HCT116 (cell line): ENCODE results near the gene CALML3. TPM values are rescaled to one million over a fixed set of nuclear protein-coding genes. Genes with fewer than 3 reads are reported as not detected.

ENCODE experiments used
- ATAC-seq: fragments of 200-7000 bp; cut with Tn5 transposase; 2 replicates; pipeline ENCODE4 v1.9.1; 2020; ENCODE audit warnings: mild to moderate bottlenecking, moderate library complexity
- BruUV-seq: library from RNA; stranded (reverse); fragments of 400-500 nt; replicated peaks from 2 replicates; lab custom pipeline; 2021; lab: Mats Ljungman, UMichigan
- CTCF ChIA-PET: fragments of 300-600 bp; sonication (Branson Sonifier 250); formaldehyde crosslinking; loops from one replicate; lab custom pipeline; 2021; ENCODE audit warnings: antibody characterized with exemption; lab: Charles Lee
- POLR2A ChIA-PET: fragments of 300-600, 350-600 bp; sonication (Branson Sonifier 250); formaldehyde crosslinking; loops from one replicate; lab custom pipeline; 2021; ENCODE audit warnings: antibody characterized with exemption; lab: Charles Lee
- RAD21 ChIA-PET, 2 experiments: fragments of 300-600 bp; sonication (Branson Sonifier 250); formaldehyde crosslinking; loops; one replicate each; lab custom pipeline; 2023; ENCODE audit warnings: low total read pairs in 2 of 2; ENCODE audit not compliant: uncharacterized antibody in 2 of 2, unreplicated experiment in 2 of 2, low non-redundant PET in 1 of 2; lab: Charles Lee
- DNase-seq: peaks from one replicate; pipeline ENCODE4 v3.0.0-alpha.2; 2010; ENCODE audit warnings: low read depth, low spot score
- H2AFZ ChIP-seq: fragments of 200-600 bp; shearing (Covaris generic), sonication (generic); 2 replicates; pipeline ENCODE4 v1.6.1; 2017; ENCODE audit warnings: low read depth, mixed run types, mixed read lengths, antibody characterized with exemption, low read length; ENCODE audit not compliant: poor library complexity, severe bottlenecking
- H3K27ac ChIP-seq: 2 replicates; pipeline ENCODE4 v1.5.1; 2012; ENCODE audit warnings: low read depth, low read length
- H3K27me3 ChIP-seq: fragments of 200-600 bp; sonication (generic); 2 replicates; pipeline ENCODE4 v1.6.1; 2016; ENCODE audit warnings: mixed run types, low read length, mixed read lengths; ENCODE audit not compliant: insufficient read depth
- H3K36me3 ChIP-seq, 2 experiments: fragments of 200-500 bp in 1 of 2; fragments of 200-600 bp in 1 of 2; sonication (Bioruptor generic) in 1 of 2; sonication (generic) in 1 of 2; 2 replicates each; pipeline versions ENCODE4 v1.5.1 to v1.6.1; 2014 to 2016; ENCODE audit warnings: low read length in 2 of 2, inconsistent platforms in 1 of 2, mixed read lengths in 1 of 2, mixed run types in 1 of 2; ENCODE audit not compliant: insufficient read depth in 2 of 2, control insufficient read depth in 1 of 2
- H3K4me1 ChIP-seq, 2 experiments: fragments of 200-600 bp in 1 of 2; sonication (generic) in 1 of 2; 2 replicates each; pipeline versions ENCODE4 v1.5.1 to v1.6.1; 2012 to 2017; ENCODE audit warnings: low read length in 2 of 2, inconsistent platforms in 1 of 2, mild to moderate bottlenecking in 1 of 2, mixed read lengths in 1 of 2, mixed run types in 1 of 2, moderate library complexity in 1 of 2; ENCODE audit not compliant: insufficient read depth in 2 of 2, control insufficient read depth in 1 of 2
- H3K4me2 ChIP-seq: fragments of 200-600 bp; sonication (generic); 2 replicates; pipeline ENCODE4 v1.6.1; 2017; ENCODE audit warnings: mixed run types, low read length, mixed read lengths
- H3K4me3 ChIP-seq, 2 experiments: fragments of 200-600 bp in 1 of 2; sonication (generic) in 1 of 2; replicated peaks in 1 of 2; 2 replicates each; pipeline ENCODE4 v1.5.1; 2011 to 2016; ENCODE audit warnings: low read length in 2 of 2, control low read depth in 1 of 2, low read depth in 1 of 2, mild to moderate bottlenecking in 1 of 2, mixed read lengths in 1 of 2, mixed run types in 1 of 2
- H3K79me2 ChIP-seq: fragments of 200-600 bp; sonication (generic); 2 replicates; pipeline ENCODE4 v1.6.1; 2017; ENCODE audit warnings: mild to moderate bottlenecking, mixed run types, low read length, moderate library complexity, mixed read lengths; ENCODE audit not compliant: insufficient read depth
- H3K9ac ChIP-seq: fragments of 200-600 bp; sonication (generic); 2 replicates; pipeline ENCODE4 v1.6.1; 2016; ENCODE audit warnings: low read length, mixed read lengths
- H3K9me2 ChIP-seq: fragments of 200-600 bp; sonication (generic), shearing (Covaris generic); 2 replicates; pipeline ENCODE4 v1.6.1; 2017; ENCODE audit warnings: mixed run types, mild to moderate bottlenecking, moderate library complexity; ENCODE audit not compliant: insufficient read depth
- H3K9me3 ChIP-seq, 2 experiments: fragments of 200-500 bp in 1 of 2; fragments of 200-600 bp in 1 of 2; sonication (Bioruptor generic) in 1 of 2; sonication (generic) in 1 of 2; 2 replicates each; pipeline ENCODE4 v1.6.1; 2014 to 2017; ENCODE audit warnings: low read length in 2 of 2, mixed read lengths in 2 of 2, inconsistent platforms in 1 of 2, low read depth in 1 of 2, mild to moderate bottlenecking in 1 of 2, mixed run types in 1 of 2, moderate library complexity in 1 of 2; ENCODE audit not compliant: control insufficient read depth in 1 of 2, insufficient read depth in 1 of 2
- H4K20me1 ChIP-seq: fragments of 200-600 bp; sonication (generic), shearing (Covaris generic); 2 replicates; pipeline ENCODE4 v1.6.1; 2017; ENCODE audit warnings: mixed run types, mild to moderate bottlenecking, moderate library complexity; ENCODE audit not compliant: insufficient read depth
- CEBPB ChIP-seq: IDR thresholded peaks from 2 replicates; pipeline ENCODE4 v1.6.1; 2012; ENCODE audit warnings: low read depth
- CTCF ChIP-seq, 3 experiments: fragments of 200-600 bp in 1 of 3; sonication (generic) in 1 of 3; IDR thresholded peaks in 2 of 3; conservative IDR thresholded peaks in 1 of 3; 2 replicates each; pipeline ENCODE4 v1.5.1; 2012 to 2017; ENCODE audit warnings: low read depth in 2 of 3, low read length in 2 of 3, antibody characterized with exemption in 1 of 3, borderline replicate concordance in 1 of 3, control low read depth in 1 of 3, mild to moderate bottlenecking in 1 of 3, mixed read lengths in 1 of 3, mixed run types in 1 of 3, moderate library complexity in 1 of 3; ENCODE audit not compliant: insufficient read depth in 1 of 3
- EZH2 ChIP-seq: fragments of 200-600 bp; sonication (generic); IDR thresholded peaks from 2 replicates; pipeline ENCODE4 v1.6.1; 2017; ENCODE audit warnings: antibody characterized with exemption, mixed run types
- JUND ChIP-seq: IDR thresholded peaks from 2 replicates; pipeline ENCODE4 v1.6.1; 2012
- POLR2A ChIP-seq: IDR thresholded peaks from 2 replicates; pipeline ENCODE4 v1.7.0; 2011; ENCODE audit warnings: borderline replicate concordance; ENCODE audit not compliant: insufficient read depth, insufficient read length; ENCODE audit errors: extremely low read depth
- POLR2AphosphoS5 ChIP-seq: IDR thresholded peaks from 2 replicates; pipeline ENCODE4 v1.6.1; 2011; ENCODE audit warnings: mild to moderate bottlenecking, low read depth, low read length, moderate library complexity
- REST ChIP-seq: IDR thresholded peaks from 2 replicates; pipeline ENCODE4 v1.6.1; 2012; ENCODE audit warnings: low read depth
- SIN3A ChIP-seq: IDR thresholded peaks from 2 replicates; pipeline ENCODE4 v1.6.1; 2012; ENCODE audit warnings: low read depth
- SP1 ChIP-seq: IDR thresholded peaks from 2 replicates; pipeline ENCODE4 v1.6.1; 2012; ENCODE audit warnings: low read depth
- TCF7L2 ChIP-seq: IDR thresholded peaks from 2 replicates; pipeline ENCODE4 v1.7.0; 2011; ENCODE audit warnings: borderline replicate concordance, inconsistent platforms; ENCODE audit not compliant: insufficient read depth, insufficient read length; ENCODE audit errors: extremely low read depth
- ZNF274 ChIP-seq: fragments of 200-500 bp; sonication (Bioruptor generic); IDR thresholded peaks from 2 replicates; pipeline ENCODE4 v1.6.1; 2014; ENCODE audit warnings: mild to moderate bottlenecking, low read depth, low read length, inconsistent platforms
- intact Hi-C: fragments of 100-400 bp; cut with micrococcal nuclease; formaldehyde crosslinking; loops from 2 replicates; pipeline ENCODE4 v1.10.0; 2022
- total RNA-seq: library from RNA; stranded (reverse); gene quantifications from one replicate; pipeline ENCODE4 v1.2.1, GENCODE V29; 2021; ENCODE audit not compliant: unreplicated experiment
- TF ChIP-seq, protein P1 (sequence below): IDR thresholded peaks from 2 replicates; pipeline ENCODE4 v1.6.1; 2011; ENCODE audit warnings: mild to moderate bottlenecking, low read length, moderate library complexity; ENCODE audit not compliant: insufficient replicate concordance; ENCODE audit errors: extremely low read depth

The CALML3 gene
- total RNA-seq, 1 experiment from 2014 or later = not detected

DNA sequence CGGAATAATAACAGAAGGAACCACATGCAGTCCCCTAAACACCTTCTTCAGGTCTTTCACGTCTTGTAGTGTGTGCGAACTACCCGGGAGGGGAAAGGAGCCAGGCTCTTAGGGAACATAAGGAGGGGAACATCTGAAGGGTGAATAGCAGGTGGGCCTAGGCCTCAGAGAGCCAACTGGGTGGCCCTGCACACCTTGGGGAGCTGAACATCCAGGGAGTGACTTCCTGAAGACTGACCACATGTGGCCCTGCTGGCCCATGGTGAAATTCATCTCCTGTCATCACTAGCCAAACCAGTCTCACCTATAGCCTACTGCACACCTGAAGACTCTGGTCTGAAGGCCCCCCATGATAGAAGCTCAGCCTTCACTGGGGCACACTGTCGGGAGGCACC is 5.6 kb downstream of the CALML3 start:
- Histone ChIP-seq H3K27ac (no peak overlapping the region), H3K79me2 (no peaks in the 10 kb centered on the region), H2AFZ (no peak overlapping the region), H3K4me2 (no peak overlapping the region), H3K4me3 (no peak overlapping the region), H3K27me3 (no peaks in the 10 kb centered on the region), H3K36me3 (no peaks in the 10 kb centered on the region), H4K20me1 (no peaks in the 10 kb centered on the region), H3K9me2 (no peaks in the 10 kb centered on the region), H3K9ac (no peak overlapping the region), H3K4me1 (no peaks in the 10 kb centered on the region), H3K9me3 (no peaks in the 10 kb centered on the region)
- TF ChIP-seq POLR2A (no peak), REST (no peak), TCF7L2 (no peak), SP1 (no peak), CEBPB (no peak), EZH2 (no peak), ZNF274 (no peak), SIN3A (no peak), JUND (no peak), CTCF (IDR thresholded peaks at IDR 0.05 in 2 of 3, conservative IDR thresholded peaks at IDR 0.05 in 1 of 3; ENCODE audit: borderline replicate concordance in 1 of 3, insufficient read depth in 1 of 3, low read depth in 2 of 3, low read length in 2 of 3) (no peak), POLR2AphosphoS5 (no peak)
- TF ChIP-seq, protein P1, sequence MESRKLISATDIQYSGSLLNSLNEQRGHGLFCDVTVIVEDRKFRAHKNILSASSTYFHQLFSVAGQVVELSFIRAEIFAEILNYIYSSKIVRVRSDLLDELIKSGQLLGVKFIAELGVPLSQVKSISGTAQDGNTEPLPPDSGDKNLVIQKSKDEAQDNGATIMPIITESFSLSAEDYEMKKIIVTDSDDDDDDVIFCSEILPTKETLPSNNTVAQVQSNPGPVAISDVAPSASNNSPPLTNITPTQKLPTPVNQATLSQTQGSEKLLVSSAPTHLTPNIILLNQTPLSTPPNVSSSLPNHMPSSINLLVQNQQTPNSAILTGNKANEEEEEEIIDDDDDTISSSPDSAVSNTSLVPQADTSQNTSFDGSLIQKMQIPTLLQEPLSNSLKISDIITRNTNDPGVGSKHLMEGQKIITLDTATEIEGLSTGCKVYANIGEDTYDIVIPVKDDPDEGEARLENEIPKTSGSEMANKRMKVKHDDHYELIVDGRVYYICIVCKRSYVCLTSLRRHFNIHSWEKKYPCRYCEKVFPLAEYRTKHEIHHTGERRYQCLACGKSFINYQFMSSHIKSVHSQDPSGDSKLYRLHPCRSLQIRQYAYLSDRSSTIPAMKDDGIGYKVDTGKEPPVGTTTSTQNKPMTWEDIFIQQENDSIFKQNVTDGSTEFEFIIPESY = no peak
- ATAC-seq = no peak
- ChIA-PET RAD21 (no interaction called here), CTCF (no interaction called here), POLR2A (no interaction called here)
- no TSS peak for BruUV-seq
- no peak for DNase-seq
- intact Hi-C loops = no loop called here
